ENCODE results near the gene NUAK2.

DNA sequence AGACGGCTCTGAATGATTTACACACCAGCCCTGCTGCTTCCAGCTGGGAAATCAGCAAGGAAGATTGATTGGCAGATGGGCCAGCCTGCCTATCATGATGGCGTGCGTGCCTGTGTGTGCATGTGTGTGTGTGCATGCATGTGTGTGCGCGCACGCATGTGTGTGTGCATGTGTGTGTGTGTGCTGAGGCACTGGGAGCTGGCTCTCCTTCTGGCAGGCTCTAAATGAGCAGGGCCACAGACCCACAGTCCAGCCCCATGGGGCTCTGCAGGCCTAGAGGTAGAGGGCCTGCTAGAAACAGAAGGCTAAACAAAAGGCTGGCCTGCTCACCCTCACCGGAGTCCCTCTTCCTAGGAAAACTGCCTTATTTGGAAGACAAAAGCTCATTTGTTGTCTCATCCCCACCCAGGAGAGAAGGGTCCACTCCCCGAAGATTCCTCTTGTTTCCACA is 29.2 kb upstream of the NUAK2 start:
- TF ChIP-seq, protein P1, sequence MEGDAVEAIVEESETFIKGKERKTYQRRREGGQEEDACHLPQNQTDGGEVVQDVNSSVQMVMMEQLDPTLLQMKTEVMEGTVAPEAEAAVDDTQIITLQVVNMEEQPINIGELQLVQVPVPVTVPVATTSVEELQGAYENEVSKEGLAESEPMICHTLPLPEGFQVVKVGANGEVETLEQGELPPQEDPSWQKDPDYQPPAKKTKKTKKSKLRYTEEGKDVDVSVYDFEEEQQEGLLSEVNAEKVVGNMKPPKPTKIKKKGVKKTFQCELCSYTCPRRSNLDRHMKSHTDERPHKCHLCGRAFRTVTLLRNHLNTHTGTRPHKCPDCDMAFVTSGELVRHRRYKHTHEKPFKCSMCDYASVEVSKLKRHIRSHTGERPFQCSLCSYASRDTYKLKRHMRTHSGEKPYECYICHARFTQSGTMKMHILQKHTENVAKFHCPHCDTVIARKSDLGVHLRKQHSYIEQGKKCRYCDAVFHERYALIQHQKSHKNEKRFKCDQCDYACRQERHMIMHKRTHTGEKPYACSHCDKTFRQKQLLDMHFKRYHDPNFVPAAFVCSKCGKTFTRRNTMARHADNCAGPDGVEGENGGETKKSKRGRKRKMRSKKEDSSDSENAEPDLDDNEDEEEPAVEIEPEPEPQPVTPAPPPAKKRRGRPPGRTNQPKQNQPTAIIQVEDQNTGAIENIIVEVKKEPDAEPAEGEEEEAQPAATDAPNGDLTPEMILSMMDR (conservative IDR thresholded peaks at IDR 0.05; ENCODE audit: low read depth, low read length), result no peak
- no peak for TF ChIP-seq EZH2 (IDR thresholded peaks at IDR 0.05; ENCODE audit: borderline replicate concordance, low read depth, low read length, poor library complexity, severe bottlenecking)

Data from A673 (cell line).